ENCODE data around the gene GATAD2A. TPM values are rescaled to one million over a fixed set of nuclear protein-coding genes. Genes with fewer than 3 reads are reported as not detected.

Gene GATAD2A
- total and polyA plus RNA-seq, 7 experiments from 2014 or later: 11.3 to 123 (median 102) TPM

DNA sequence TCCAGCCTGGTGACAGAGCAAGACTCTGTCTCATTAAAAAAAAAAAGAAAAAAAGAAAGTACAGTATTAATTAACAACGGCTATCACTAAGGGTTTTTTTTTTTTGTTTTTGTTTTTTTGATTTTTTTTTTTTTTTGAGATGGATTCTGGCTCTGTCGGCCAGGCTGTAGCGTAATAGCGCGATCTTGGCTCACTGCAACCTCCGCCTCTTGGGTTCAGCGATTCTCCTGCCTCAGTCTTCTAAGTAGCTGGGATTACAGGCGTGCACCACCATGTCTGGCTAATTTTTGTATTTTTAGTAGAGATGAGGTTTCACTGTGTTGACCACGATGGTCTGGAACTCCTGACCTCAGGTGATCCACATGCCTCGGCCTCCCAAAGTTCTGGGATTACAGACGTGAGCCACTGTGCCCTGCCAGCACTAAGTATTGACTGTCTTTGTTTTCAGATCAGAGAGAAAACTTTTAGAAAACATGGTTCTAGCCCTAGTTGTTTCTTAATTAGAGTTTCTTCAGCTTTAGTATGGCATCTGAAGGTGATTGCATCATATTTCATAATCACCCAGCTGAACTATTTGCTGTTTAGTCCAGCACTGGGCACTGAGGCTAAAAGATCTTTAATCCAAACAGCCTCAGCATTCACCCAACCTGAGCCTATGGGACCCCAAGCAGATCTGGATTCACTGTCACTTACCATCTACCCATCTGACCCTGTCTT, 2.7 kb upstream of the GATAD2A start:
- Histone ChIP-seq H3K36me3 (ENCODE audit: control insufficient read depth in 2 of 3, insufficient read depth in 3 of 3, low read length in 3 of 3) (no peaks in the 10 kb centered on the region), H3K4me3 (ENCODE audit: low read length) (no peak overlapping the region), H3K27ac (ENCODE audit: low read depth, low read length) (no peak overlapping the region), H3K4me1 (ENCODE audit: control insufficient read depth in 2 of 2, insufficient read depth in 2 of 2, low read length in 2 of 2) (peaks cover 12 to 19% of the 10 kb centered on the region in 2 donors), H3K9me3 (ENCODE audit: control insufficient read depth in 2 of 3, low read length in 3 of 3) (no peaks in the 10 kb centered on the region), H3K27me3 (ENCODE audit: control insufficient read depth in 2 of 2, insufficient read depth in 2 of 2, low read length in 2 of 2) (no peaks in the 10 kb centered on the region)
- Mint-ChIP-seq H3K9me3 (no peaks in the 10 kb centered on the region), H3K27me3 (no peaks in the 10 kb centered on the region), H3K4me1 (peaks cover 20 to 57% (median 53%) of the 10 kb centered on the region in 7 donors), H3K27ac (peak overlapping the region in 6 of 9 donors; percentile 21 to 84 (median 55)), H3K36me3 (peaks cover 0 to 1% (median 0%) of the 10 kb centered on the region in 5 donors), H3K4me3 (peak overlapping the region in 1 of 10 donors; percentile 34)
- intact Hi-C loops (cut with micrococcal nuclease): loop anchor here in 1 of 2 donors (10.0 kb wide), 1 partner anchor 202 kb away; no protein-coding TSS in a partner anchor
- ChIA-PET POLR2A (interaction anchor here (0.6 to 2.2 kb wide), 5 partner anchors 9 to 113 kb away, joined by 3 to 7 read pairs (median 5); partner anchors contain the start of genes NDUFA13 and TSSK6), CTCF (interaction anchor here (0.7 kb wide), 2 partner anchors 31 to 91 kb away, joined by 3 read pairs; no protein-coding TSS in a partner anchor)
- DNase-seq: no peak
- no peak for ATAC-seq

DNA sequence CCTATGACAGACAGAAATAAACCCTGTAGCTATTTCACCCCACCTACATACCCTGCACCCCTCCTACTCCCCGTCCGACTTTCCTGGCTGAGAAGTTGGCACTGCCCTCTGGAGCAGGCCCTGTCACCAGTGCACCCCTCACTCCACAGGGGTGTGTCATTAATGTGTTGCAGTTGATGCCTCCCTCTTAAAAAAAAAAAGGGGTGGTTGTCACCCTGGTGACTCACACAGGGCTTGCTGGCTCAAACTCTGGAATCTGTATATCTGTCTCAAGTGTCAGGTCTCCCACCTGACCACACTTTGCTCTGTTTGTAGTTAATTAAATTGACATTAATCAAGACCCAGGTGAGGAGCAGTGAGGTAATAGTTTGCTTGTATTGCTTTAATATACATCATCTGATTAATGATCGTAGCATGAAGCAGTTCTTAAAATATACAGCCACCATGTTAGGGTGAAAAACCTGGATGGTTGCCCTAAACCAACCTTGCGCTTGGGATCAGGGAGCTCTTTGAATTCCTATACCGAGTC, 2.0 kb upstream of the GATAD2A start:
- H3K27ac Mint-ChIP-seq: peak overlapping the region; percentile 12 to 84 (median 40)
- H3K9me3 Mint-ChIP-seq: no peaks in the 10 kb centered on the region
- DNase-seq (no peak), ATAC-seq (no peak)
- H3K36me3 Mint-ChIP-seq: peaks cover 0 to 2% (median 0%) of the 10 kb centered on the region in 5 donors
- no peak overlapping the region for H3K4me3 ChIP-seq (ENCODE audit: low read length)
- ChIA-PET CTCF (interaction anchor here (0.6 to 1.9 kb wide), 4 partner anchors 8 to 77 kb away, joined by 3 to 10 read pairs (median 4); no protein-coding TSS in a partner anchor), POLR2A (interaction anchor here (0.6 to 2.2 kb wide), 7 partner anchors 10 to 159 kb away, joined by 3 to 7 read pairs (median 5); partner anchors contain the start of genes NDUFA13 and TSSK6)
- intact Hi-C loops (cut with micrococcal nuclease): loop anchor here in 1 of 2 donors (10.0 kb wide), 1 partner anchor 201 kb away; no protein-coding TSS in a partner anchor
- peak overlapping the region in 9 of 10 donors; percentile 54 to 94 (median 69) for H3K4me3 Mint-ChIP-seq
- peaks cover 26 to 64% (median 59%) of the 10 kb centered on the region in 7 donors for H3K4me1 Mint-ChIP-seq
- no peaks in the 10 kb centered on the region for H3K27me3 Mint-ChIP-seq
- H3K9me3 ChIP-seq (ENCODE audit: control insufficient read depth in 2 of 3, low read length in 3 of 3): no peaks in the 10 kb centered on the region
- H3K36me3 ChIP-seq (ENCODE audit: control insufficient read depth in 2 of 3, insufficient read depth in 3 of 3, low read length in 3 of 3): no peaks in the 10 kb centered on the region
- peaks cover 14 to 21% of the 10 kb centered on the region in 2 donors for H3K4me1 ChIP-seq (ENCODE audit: control insufficient read depth in 2 of 2, insufficient read depth in 2 of 2, low read length in 2 of 2)
- no peaks in the 10 kb centered on the region for H3K27me3 ChIP-seq (ENCODE audit: control insufficient read depth in 2 of 2, insufficient read depth in 2 of 2, low read length in 2 of 2)
- peak overlapping the region; percentile 8 for H3K27ac ChIP-seq (ENCODE audit: low read depth, low read length)

GRCh38 chr19:19405971-19406877, 749 bp downstream of the GATAD2A start:
- H3K36me3 Mint-ChIP-seq: peaks cover 0 to 4% (median 0%) of the 10 kb centered on the region in 5 donors
- ChIA-PET POLR2A (interaction anchor here (0.9 to 4.7 kb wide), 19 partner anchors 9 to 107 kb away, joined by 3 to 36 read pairs (median 4); partner anchors contain the start of gene TSSK6), CTCF (interaction anchor here (0.8 to 1.8 kb wide), 11 partner anchors 12 to 259 kb away, joined by 3 to 15 read pairs (median 4); no protein-coding TSS in a partner anchor)
- H3K9me3 Mint-ChIP-seq: no peaks in the 10 kb centered on the region
- Histone ChIP-seq H3K27ac (ENCODE audit: low read depth, low read length) (peak overlapping the region; percentile 86), H3K36me3 (ENCODE audit: control insufficient read depth in 2 of 3, insufficient read depth in 3 of 3, low read length in 3 of 3) (peaks cover 0 to 7% (median 0%) of the 10 kb centered on the region in 3 experiments), H3K9me3 (ENCODE audit: control insufficient read depth in 2 of 3, low read length in 3 of 3) (no peaks in the 10 kb centered on the region), H3K27me3 (ENCODE audit: control insufficient read depth in 2 of 2, insufficient read depth in 2 of 2, low read length in 2 of 2) (no peaks in the 10 kb centered on the region), H3K4me1 (ENCODE audit: control insufficient read depth in 2 of 2, insufficient read depth in 2 of 2, low read length in 2 of 2) (peaks cover 35 to 47% of the 10 kb centered on the region in 2 donors), H3K4me3 (ENCODE audit: low read length) (peak overlapping the region; percentile 59)
- DNase-seq: peak; percentile 26 to 78 (median 37)
- no peaks in the 10 kb centered on the region for H3K27me3 Mint-ChIP-seq
- H3K27ac Mint-ChIP-seq: peak overlapping the region; percentile 86 to 98 (median 92)
- peak overlapping the region; percentile 89 to 97 (median 94) for H3K4me3 Mint-ChIP-seq
- peaks cover 48 to 76% (median 74%) of the 10 kb centered on the region in 7 donors for H3K4me1 Mint-ChIP-seq
- ATAC-seq: no peak
- intact Hi-C loops (cut with micrococcal nuclease): loop anchor here (1.0 to 10.0 kb wide), 15 partner anchors 11 to 769 kb away; partner anchors contain the start of genes BORCS8 (in 2 of the 2), MAU2 (in 2 of the 2), RFXANK (in 2 of the 2) and SUGP1 (in 2 of the 2)

DNA sequence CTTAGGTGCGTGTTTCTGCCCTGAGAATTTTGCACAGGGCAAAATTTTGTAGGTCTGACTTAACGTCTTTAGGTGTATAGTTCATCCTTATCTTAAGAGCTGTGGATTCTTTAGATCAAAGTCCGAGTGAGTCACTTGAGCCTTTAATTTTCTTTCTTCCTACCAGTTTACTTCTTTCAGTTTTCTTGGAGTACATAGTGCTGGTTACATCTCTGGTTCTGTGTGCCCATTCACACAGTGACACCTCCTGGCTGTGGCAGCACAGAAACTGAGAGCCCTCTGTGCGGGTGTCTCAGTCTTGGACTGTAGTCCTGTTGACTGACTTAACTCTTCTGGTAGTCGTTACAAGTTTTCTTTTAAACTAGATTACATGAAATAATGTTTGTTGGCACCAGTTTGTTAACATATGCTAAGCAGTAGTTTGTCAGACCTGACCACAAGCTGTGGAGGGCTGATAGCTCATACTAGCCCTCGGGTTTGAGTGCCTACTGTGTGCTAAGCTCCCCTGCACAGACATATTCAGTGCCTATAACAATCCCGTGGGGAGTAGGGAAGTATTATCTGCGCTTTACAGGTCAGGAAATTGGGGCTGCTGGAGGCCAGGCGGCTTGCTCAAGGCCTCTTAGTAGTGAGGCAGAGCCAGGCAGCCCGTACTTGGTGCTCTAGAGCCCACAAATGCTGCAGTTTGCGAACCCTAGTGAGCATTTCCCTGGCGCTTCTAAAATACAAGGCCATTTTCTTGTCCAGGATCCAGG, 1.6 kb downstream of the GATAD2A start:
- peaks cover 51 to 78% (median 74%) of the 10 kb centered on the region in 7 donors for H3K4me1 Mint-ChIP-seq
- intact Hi-C loops (cut with micrococcal nuclease): loop anchor here (1.0 to 10.0 kb wide), 8 partner anchors 41 to 770 kb away; partner anchors contain the start of genes ATP13A1 (in 1 of the 2), BORCS8 (in 1 of the 2), KLHL26 (in 1 of the 2) and RFXANK (in 1 of the 2)
- peak; percentile 36 for ATAC-seq
- H3K27me3 Mint-ChIP-seq: no peaks in the 10 kb centered on the region
- ChIA-PET POLR2A (interaction anchor here (0.7 to 4.7 kb wide), 14 partner anchors 10 to 107 kb away, joined by 3 to 36 read pairs (median 6); partner anchors contain the start of gene TSSK6), CTCF (interaction anchor here (0.6 to 1.8 kb wide), 8 partner anchors 11 to 105 kb away, joined by 3 to 15 read pairs (median 4); no protein-coding TSS in a partner anchor)
- Histone ChIP-seq H3K4me3 (ENCODE audit: low read length) (peak overlapping the region; percentile 59), H3K36me3 (ENCODE audit: control insufficient read depth in 2 of 3, insufficient read depth in 3 of 3, low read length in 3 of 3) (peaks cover 0 to 11% (median 0%) of the 10 kb centered on the region in 3 experiments), H3K9me3 (ENCODE audit: control insufficient read depth in 2 of 3, low read length in 3 of 3) (no peaks in the 10 kb centered on the region), H3K4me1 (ENCODE audit: control insufficient read depth in 2 of 2, insufficient read depth in 2 of 2, low read length in 2 of 2) (peaks cover 41 to 50% of the 10 kb centered on the region in 2 donors), H3K27me3 (ENCODE audit: control insufficient read depth in 2 of 2, insufficient read depth in 2 of 2, low read length in 2 of 2) (no peaks in the 10 kb centered on the region), H3K27ac (ENCODE audit: low read depth, low read length) (peak overlapping the region; percentile 86)
- DNase-seq: peak in 8 of 9 donors; percentile 32 to 60 (median 48)
- H3K27ac Mint-ChIP-seq: peak overlapping the region; percentile 86 to 98 (median 92)
- peaks cover 0 to 5% (median 0%) of the 10 kb centered on the region in 5 donors for H3K36me3 Mint-ChIP-seq
- no peaks in the 10 kb centered on the region for H3K9me3 Mint-ChIP-seq
- H3K4me3 Mint-ChIP-seq: peak overlapping the region; percentile 89 to 97 (median 94)

- H3K4me3 Mint-ChIP-seq: peak overlapping the region in 8 of 10 donors; percentile 89 to 97 (median 94)
- peak overlapping the region in 6 of 9 donors; percentile 86 to 98 (median 93) for H3K27ac Mint-ChIP-seq
- peaks cover 0 to 11% (median 0%) of the 10 kb centered on the region in 3 experiments for H3K36me3 ChIP-seq (ENCODE audit: control insufficient read depth in 2 of 3, insufficient read depth in 3 of 3, low read length in 3 of 3)
- no peaks in the 10 kb centered on the region for H3K9me3 ChIP-seq (ENCODE audit: control insufficient read depth in 2 of 3, low read length in 3 of 3)
- H3K27me3 Mint-ChIP-seq: no peaks in the 10 kb centered on the region
- intact Hi-C loops (cut with micrococcal nuclease): loop anchor here (1.0 to 10.0 kb wide), 8 partner anchors 41 to 770 kb away; partner anchors contain the start of genes ATP13A1 (in 1 of the 2), BORCS8 (in 1 of the 2), KLHL26 (in 1 of the 2) and RFXANK (in 1 of the 2)
- peaks cover 54 to 82% (median 76%) of the 10 kb centered on the region in 7 donors for H3K4me1 Mint-ChIP-seq
- no peak overlapping the region for H3K4me3 ChIP-seq (ENCODE audit: low read length)
- ATAC-seq (no peak), DNase-seq (no peak)
- ChIA-PET CTCF (interaction anchor here (0.6 to 1.8 kb wide), 5 partner anchors 13 to 82 kb away, joined by 3 to 15 read pairs (median 3); no protein-coding TSS in a partner anchor), POLR2A (interaction anchor here (0.7 to 4.7 kb wide), 11 partner anchors 9 to 83 kb away, joined by 3 to 30 read pairs (median 4); no protein-coding TSS in a partner anchor)
- H3K36me3 Mint-ChIP-seq: peaks cover 0 to 6% (median 0%) of the 10 kb centered on the region in 5 donors
- peaks cover 41 to 50% of the 10 kb centered on the region in 2 donors for H3K4me1 ChIP-seq (ENCODE audit: control insufficient read depth in 2 of 2, insufficient read depth in 2 of 2, low read length in 2 of 2)
- H3K27me3 ChIP-seq (ENCODE audit: control insufficient read depth in 2 of 2, insufficient read depth in 2 of 2, low read length in 2 of 2): no peaks in the 10 kb centered on the region
- no peaks in the 10 kb centered on the region for H3K9me3 Mint-ChIP-seq
- peak overlapping the region; percentile 86 for H3K27ac ChIP-seq (ENCODE audit: low read depth, low read length)
Measured at GRCh38 chr19:19407633-19407930, 2.1 kb downstream of the GATAD2A start.
